NCI-H1417 (cell line): ENCODE results near the gene LRRC59.
"Not testable (repeated sequence)": the region's sequence is repeated elsewhere in the genome, so short reads cannot be mapped to it uniquely, and the experiment has no call there.

ENCODE experiments used
- DNase-seq, 3 experiments: peaks; one replicate each; lab custom pipeline; 2025; lab: John Stamatoyannopoulos, UW

The LRRC59 gene

DNA sequence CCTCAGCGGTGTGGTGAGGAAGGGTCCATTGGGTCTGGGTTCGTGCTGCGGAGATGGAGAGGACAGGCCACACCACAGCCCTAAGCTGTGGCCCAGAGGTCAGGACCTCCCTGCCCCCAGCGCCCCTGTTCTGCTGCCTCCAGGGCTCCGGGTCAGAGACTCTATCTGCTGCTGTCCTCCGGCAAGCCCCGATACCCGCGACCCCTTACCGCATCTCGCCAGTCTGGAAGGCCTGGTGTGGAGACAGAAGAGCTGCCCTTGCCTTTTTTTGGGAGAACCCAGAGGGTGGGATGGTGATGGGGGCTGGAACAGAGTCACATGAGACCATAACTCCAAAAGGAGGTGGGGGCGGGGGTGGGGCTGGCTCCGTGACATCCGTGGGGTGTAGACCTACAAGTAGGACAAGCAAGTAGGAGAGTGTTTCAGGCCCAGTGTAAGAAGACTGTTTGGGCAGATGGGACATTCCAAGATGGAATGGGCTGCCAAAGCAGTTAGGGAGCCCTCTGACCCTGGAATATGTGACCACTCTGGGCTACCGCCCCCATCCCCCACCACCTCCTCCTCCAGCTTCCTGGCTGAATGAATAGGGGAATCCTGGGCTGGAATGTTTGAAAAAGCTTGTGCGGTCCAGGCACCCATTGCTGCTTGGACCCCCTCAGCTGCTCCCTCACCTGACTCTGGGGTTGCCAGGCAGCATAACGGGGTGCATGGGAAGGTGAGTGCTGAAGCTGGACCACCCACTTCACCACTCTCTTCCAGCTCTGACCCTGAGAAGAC is 50.0 kb downstream of the LRRC59 start:
- DNase-seq, result no peak

DNA sequence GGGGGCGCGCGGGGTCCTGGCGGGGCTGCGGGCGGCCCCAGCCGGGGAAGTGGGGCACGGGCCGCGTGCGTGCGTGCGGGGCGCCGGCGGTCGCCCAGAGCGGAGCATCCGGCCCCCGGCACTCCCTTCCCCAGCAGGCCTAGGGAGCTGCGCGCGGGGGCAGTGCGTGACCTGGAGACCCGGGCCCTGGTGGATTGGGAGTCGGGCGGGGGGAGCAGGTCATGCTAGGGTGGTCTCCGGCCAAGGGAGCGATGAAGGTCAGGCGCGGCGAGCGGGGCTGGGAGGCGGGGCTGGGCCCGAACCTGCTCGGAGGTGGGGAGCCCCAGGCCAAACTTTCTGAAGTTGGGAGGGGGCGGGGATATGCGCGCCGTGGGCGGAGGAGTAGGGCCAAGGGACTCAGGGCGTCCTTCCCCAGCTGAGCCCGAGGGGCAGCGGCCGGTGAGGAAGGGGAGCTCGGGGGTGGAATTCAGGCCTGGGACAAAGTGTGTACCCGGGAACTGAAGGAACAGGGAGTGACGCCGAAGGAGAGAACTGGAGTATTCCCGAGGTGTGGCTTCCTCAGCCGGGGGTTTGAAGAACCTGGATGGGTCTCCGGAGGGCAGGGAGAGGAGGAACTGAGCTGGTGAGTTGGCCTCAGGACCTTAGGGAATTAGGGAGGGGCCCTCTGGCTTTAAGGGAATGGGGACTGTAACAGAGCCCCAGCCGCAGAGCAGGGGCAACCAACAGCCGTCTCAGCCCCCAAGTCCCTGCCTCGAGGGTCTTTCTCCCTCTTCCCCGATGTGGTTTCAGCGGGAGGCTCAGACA is 50.8 kb downstream of the LRRC59 start:
- peak in 1 of 3 experiments; percentile 54 for DNase-seq

DNA sequence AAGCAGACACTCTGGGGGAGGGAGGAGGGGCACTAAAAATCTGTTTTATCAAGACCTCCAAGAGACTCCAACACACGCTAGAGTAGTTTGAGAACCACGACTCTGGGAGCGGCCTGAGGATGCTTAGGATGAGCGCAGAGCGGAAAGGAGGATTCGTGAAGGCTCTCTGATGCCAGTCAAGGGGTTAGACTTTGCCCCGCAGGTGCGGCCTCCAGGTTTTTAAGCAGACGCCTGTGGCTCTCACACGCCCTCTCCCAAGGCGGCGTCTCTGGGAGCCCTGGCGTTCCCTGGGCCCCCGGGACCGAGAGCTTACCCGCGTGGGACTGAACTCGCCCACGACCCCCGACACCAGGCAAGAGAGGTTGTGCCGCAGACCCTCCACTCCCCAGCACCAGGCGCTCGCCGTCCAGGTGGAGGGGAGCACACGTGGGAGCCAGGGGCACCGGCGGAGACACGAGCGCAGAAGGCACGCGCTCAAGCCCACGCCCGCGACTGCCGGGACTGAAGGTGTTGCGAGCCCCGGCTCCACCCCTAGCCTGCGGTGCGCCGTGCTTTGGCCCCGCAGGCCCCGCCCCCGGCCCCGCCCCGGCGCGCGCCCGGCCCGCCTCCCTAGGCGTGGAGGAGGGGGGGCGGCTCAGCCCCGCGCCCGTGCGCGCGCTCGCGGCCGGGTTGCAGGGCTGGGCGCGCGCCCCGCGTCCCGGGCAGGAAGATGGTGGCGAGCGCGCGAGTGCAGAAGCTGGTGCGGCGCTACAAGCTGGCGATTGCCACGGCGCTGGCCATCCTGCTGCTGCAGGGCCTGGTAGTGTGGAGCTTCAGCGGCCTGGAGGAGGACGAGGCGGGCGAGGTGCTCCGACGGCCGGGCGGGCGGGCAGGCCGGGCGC is 51.7 kb downstream of the LRRC59 start, which contains the start of gene XYLT2:
Gene XYLT2, plus strand, starts transcription at position 695 of the 881 bp plus-strand sequence. Its CDS starts 15 bp downstream, at position 710.
- peak; percentile 88 to 92 (median 90) for DNase-seq

DNA sequence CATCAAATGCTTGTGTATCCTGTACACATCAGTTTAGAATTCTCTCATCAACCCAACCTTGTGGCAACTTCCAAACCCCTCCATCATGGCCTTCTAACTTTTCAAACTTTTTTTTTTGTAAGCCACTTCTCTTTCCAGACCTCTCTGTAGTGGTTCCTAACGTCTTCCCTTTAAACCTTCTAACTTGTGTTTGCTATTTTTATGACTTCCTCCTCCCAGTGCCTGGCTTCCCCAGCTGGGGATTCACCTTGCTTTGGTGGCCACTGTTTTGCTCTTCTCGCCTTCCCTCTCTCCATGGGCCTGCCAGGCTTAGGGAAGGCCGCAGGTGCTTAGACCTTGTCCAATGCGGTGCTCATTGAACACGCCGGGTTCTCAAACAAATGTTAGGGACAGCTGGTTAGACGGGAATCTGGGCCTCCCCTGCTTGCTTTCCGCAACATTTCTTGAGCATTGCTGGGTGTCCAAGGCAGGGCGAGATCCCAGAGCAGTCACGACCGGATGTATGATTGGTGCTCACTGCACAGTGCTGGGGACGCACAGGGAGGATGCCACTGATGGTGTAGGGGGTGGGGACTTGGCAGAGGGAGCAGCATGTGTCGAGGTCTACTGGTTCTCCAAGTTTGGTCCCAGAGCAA is 52.5 kb downstream of the LRRC59 start:
- peak in 1 of 3 experiments; percentile 49 for DNase-seq

DNA sequence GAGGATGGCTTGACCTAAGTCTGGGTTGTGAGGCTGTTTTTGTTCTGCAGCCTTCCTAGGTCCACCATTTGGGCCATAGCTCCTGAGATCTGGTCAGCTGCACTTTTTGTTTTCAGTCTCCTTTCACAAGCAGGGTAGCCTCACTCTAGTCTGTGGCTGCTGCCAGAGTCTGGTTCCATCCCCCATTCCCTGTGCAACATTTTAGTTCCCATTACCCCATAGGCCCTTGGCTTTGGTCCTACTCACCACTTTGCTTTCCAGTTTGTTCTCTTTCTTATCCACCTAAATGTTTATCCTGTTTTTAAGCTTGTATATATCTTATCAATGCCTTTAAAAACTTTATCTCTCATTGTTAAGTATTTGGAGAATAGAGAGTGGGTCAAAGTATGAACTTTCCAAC is 57.9 kb downstream of the LRRC59 start:
- DNase-seq, result no peak

GRCh38 chr17:50338645-50339044 is 58.7 kb downstream of the LRRC59 start:
- DNase-seq, result no peak

DNA sequence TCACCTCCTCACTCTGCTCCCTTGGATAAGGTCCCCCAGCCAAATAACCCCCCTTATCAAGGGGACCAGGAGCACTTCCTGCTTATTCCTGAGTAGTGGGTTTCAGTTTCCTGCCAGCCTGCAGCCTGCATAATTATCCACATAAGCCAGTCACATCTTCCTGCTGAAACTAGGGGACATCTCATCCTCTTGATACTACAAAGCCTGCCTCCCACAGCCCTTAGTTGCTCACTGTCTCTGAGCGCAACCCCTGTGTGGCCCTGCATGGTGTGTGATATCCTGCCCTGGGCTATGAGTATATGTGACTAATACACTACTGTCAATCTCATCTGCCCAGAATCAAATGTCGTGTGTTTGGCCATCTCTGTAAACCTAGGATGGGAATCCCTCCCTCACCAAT is 59.4 kb downstream of the LRRC59 start:
- no peak for DNase-seq

- not testable (repeated sequence) for DNase-seq
Measured at GRCh38 chr17:50333291-50334057, 63.8 kb downstream of the LRRC59 start.

DNA sequence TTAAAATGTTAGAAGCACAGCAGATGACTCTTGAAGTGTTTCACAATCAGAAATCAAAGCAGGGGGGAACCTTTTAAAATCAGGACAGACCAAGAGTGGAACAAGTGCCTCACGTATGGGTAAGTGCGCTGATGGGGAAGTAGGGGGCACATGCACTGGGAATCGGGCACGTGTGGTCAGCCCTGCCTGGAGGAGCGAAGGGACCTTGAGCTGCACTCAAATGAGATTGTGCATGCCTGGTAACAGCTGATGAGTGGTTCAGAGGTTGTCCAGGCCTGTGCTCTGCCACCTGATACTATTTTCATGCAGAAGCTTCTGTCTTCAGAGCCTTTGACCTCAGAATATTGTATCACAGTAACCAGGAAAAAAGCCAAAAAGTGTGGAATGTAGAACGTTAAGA is 65.1 kb downstream of the LRRC59 start:
- DNase-seq, result no peak
